Skin of body (tissue), 2 donors: ENCODE measurements around the gene KCNQ1. TPM values are rescaled to one million over a fixed set of nuclear protein-coding genes. Genes with fewer than 3 reads are reported as not detected.

ENCODE experiments used
- DNase-seq: peaks from one replicate; lab custom pipeline; 2025; lab: John Stamatoyannopoulos, UW
- total RNA-seq: library from RNA; depleted of rRNA; stranded (reverse); fragments of >200 nt; gene quantifications from one replicate; pipeline ENCODE4 v1.2.3, GENCODE V29; 2014

KCNQ1 gene
- total RNA-seq, 1 donor from 2014 or later, result 1.3 TPM

DNA sequence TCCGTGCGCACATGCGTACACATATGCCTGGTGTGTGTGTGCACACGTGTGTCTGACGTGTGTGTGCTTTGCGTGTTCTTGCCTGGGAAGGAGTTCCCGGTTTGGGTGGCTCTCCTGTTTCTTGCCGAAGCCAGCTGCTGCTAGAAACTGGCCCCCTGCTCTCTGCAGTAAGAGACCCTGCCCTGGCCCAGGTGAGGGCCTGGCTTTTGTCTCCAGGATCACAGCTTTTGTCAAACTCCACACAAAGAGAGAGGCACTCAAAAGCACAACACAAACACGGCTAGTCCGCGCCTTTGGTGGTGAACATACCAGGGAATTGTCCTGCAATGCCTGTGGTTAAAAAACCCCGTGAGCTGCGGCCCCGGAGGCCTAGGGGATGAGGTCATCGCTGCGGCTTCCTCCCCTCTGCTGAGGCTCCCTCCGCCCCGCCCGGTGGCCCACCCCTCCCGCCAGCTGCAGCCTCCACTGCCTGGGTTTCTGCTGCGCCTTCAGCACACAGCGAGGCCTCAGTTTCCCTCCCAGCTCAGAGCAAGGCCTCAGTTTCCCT is 88.9 kb downstream of the KCNQ1 start:
- peak; percentile 84 for DNase-seq

DNA sequence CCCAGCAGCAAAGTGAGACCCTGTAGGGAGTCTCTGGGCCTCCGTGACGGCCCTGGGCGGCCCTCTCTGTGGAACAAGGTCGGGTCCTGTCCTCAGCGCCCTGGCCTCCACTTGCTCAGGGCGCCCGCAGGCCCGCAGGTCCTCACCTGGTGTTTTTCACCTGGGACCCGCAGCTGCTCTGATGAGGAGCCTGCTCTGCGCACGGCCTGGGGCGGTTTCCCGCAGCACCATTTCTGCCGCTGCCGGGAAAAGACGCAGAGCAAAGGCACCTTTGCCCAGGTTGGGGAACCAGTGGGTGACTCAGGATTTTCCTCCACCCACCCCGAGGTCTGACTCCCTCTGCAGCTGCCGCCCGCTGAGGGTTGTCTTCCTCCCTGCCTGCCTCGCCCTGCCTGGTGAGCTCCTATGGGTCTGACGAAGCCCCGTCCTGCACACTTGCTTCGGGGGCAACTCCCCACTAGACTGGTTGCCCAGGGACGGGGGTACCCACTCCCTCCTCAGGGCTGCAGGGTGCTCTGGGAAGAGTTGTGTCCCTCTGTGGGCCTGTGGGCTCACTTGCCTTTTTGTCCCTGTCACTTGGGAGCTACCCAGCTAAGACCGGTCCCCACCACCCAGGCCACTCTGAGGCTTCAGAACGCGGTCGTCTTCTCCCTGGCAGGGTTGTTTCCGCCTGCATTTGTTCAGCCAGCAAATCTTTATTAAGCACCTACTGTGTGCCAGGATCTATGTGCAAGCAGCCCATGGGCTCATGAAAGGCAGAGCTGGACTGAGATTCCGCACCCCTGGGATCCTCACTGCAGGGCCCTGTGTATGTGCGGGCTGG is 89.5 kb downstream of the KCNQ1 start:
- no peak for DNase-seq

DNA sequence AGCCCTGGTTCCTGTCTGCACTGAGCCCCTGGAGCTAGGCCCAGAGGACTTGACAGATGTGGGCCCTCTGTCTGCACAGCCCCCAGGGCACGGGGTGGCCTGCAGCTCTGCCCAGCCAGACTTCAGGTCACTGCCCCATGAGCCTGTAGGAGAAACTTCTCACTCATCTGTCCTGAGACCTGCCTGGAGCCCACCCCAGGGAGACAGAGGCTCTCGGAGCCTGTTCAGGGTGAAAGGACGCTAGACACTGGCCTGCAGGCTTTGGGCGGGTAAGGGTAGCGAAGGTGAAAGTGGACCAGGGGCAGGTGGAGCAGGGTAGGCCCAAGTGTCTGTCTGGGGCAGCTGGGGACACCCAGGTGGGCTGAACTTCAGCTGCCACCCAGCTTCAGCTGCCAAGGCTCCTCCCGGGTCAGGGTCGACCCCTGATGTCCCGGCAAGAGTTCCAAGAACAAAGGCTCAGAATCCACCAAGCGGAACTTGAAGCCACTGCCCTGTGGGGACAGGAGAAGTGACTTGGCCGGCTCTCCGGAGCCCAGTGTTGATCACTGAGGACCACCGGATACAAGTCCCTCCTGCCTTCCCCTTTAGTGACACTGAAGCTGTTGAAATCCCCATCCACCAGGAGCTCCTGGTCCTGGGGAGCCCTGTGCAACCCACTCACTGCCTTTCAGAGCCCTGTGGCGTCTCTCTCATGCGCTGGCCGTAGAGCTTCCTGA is 90.3 kb downstream of the KCNQ1 start:
- DNase-seq, result no peak

DNA sequence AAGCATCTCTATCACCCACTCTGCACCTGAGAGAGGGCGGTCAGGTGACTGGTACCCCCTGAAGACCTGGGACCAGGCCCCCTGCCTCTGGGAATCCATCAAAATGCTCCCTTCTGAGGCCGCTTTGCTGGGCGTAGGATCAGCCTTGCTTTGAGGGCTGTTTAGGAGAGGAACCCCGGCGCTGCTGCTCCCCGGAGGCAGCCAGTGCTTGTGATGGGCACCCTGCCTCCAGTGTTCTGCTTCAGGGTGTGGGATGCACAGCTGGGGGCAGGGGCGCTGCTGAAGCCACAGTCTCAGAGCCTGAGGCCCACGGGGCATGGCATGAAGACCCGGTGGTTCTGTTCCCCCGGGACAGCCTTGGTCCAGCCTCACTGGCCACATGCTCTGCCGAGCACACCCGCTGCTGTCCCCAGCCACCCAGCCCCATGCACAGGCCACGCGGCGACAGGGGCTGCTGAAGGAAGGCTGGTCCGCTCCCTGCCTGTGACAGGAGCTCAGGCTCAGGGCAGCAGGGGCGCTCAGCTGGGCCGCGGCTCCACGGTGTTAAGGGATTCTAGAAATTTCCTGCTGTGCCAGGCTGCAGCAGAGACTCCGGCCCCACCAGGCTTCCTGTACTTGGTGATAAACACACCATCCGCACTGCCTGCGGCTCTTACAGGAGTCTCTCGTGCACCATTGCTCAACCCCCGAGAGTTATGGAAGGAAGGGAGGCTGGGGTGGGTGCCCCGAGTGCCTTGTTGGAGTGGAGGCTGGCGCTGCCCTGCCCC is 91.0 kb downstream of the KCNQ1 start:
- no peak for DNase-seq

DNA sequence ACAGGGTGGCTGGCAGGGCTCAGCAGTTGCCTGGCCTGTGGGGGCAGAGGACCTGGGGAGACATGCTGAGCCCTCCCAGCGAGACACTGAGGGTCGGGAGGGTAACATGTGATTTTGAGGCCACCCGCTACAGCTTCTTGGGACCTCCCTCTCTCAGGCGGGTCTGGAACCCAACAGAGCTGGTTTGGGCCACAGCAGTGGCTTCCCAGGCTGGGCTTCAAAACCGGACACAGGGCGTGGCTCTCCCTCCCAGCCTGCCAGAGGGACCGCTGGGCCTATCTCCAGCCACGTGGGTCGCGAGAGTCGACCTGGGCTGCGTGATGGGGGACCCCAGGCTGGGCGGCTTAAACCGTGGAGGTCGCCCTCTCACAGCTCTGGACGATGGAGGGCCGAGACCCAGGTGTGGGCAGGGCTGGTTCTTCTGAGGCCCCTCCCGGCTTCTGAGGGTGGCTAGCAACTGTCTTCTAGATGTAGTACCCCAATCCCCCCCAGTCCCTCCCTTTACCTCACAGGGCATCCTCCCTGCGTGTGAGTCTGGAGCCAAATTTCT is 91.7 kb downstream of the KCNQ1 start:
- no peak for DNase-seq

DNA sequence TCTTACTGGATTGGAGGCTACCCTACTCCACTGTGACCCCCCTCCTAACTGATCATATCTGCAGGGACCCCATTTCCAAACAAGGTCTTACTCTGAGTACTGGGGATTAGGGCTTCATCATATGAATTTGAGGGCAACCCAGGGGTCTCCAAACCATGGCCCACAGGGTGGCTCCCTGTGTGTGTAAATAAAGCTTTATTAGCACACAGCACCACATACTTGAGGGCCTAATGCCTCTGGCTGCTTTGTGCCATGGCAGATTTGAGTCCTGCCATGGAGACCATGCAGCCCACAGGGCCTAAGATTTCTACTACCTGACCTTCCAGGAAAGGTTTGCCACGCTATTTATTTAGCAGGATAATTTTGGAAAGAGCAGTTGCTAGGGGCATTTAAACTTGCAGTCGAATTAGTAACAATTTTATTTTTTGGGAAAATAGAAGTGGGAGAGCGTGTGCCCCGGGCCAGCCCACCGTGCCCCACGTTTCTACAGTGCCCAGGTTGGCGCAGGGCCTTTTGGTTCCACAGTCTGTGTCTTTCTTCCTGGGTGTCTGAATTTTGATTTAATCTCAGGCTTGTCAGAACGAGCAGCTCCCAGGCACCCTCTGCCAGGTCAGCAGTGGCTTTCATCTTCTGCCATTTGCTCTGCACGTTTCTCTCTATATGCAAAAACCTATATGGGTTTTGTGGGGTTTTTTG is 92.3 kb downstream of the KCNQ1 start:
- no peak for DNase-seq

DNA sequence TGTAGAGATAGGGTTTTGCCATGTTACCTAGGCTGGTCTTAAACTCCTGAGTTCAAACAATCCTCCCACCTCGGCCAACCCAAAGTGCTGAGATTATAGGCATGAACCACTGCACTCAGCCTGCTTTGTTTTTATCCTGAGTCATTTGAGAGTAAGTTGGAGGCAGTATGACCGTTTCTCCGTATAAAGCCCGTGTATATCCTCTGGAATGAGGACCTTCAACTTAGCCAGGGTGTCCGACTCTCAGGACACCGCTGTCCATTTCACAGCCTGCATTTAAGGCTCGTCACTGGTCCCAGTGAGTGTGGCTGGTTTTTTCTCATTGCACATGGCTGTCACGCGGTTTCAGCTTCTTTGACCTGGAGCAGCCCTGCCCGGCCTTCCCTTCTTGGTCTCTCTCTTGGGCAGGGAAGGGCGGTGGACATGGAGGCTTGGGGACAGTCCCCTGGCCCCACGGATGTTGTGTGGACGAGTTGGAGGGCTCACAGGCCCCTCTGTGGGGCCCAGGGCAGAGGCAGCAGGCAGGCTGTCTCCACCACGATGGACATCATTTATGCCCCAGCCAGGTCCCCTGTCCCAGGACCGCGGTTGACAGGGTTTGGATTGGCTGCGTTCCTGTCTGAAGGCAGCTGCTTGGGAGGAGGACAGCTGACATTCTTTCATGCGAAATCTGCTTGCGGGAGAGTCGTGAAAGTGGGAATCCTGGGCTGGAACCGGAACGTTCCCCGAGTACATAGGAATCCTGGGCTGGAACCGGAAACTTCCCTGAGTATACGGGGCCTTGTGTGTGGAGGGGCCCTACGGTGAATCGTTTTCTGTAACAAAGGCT is 93.3 kb downstream of the KCNQ1 start:
- no peak for DNase-seq

DNA sequence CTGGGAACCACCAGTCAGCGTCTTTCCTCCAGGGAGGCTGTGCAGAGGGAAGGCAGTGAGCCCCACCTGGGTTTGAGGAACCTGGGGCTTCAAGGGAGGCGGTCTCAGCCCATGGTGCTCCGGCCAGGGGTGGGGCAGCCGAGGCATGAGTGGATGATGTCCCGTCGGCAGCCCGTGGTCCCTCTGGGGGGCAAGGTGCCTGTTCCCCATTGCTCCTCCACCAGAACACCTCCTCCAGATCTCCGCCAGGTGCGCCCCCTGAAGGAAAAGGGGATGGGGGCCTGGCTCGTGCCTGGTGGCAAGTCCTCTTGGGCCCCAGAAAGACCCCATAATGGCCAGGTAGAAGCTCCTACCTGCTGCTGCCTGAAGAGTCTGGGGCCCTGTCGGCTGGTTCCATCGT is 94.1 kb downstream of the KCNQ1 start:
- no peak for DNase-seq

DNA sequence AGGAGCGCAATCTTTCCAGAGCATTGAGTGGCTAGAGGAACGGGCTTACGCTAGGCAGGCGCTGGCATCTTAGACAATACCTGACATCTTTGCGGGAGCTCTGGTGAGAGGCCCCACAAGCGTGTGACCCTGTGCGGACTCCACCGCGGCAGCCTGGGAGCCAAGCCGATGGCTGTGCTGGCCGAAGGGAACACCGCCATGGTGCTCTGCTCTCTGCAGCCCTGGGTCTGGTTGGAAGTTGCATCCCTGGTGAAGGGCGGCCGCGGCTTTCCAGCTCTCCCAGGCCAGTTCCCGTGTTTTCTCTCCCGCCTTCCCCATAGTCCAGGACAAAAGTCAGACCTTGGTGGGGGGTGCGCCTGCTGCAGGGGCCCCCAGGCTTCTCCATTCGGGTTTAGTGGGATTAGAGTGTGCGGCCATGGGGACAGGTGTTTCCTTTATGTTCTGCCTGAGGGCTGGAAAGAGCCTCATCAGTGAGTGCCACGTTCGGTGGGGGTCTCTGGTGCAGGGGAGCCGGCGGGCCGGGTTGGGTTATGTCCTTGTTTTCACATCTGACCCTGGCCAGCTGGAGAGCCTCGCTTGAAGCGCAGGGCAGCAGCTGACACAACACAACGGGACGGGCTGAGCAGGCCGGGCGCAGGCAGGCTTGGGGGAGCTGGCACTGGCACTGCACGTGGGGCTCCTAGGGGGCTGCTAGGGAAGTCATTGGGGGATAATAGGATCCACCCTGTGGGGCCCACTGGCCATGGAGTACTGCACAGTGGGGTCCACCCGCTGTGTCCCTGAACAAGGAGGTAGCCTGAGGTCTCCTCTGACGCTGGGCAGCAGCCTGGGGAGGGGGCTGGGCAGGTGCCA is 94.8 kb downstream of the KCNQ1 start:
- no peak for DNase-seq

DNA sequence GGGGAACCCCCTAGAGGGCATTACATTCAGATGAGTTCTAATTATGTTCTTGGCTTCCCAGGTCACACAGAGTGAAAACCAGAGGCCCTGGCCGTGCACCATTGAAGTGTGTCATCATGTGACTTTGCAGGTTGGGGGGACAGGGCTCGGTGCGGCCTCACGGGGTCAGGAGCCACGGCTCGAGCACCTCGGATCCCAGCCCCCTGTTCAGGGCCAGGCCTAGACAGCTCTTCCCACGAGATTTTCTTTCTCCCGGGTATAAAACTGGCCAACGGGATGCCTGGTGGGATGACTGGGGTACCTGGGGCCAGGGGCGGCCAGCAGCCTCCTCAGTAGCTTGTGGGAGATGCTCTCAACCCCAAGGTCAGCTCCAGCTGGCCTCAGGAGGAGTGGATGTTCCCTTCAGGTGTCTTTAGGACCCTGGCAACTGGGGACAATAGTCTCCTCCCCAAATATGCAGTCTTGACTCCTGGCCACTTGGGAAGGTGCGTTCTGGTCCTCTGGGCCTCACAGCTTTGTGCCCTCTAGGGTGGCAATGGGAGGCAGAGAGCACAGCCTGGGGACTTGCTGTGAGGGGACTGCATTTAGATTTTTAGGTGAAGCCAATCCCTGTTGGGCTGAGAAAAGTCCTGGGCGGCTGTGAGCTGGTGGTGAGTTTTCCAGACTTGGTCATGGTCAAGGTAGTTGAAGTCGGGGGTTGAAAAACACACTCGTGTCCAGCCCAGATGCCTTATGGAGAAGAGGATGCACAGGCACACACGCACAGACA is 95.6 kb downstream of the KCNQ1 start:
- DNase-seq, result no peak

DNA sequence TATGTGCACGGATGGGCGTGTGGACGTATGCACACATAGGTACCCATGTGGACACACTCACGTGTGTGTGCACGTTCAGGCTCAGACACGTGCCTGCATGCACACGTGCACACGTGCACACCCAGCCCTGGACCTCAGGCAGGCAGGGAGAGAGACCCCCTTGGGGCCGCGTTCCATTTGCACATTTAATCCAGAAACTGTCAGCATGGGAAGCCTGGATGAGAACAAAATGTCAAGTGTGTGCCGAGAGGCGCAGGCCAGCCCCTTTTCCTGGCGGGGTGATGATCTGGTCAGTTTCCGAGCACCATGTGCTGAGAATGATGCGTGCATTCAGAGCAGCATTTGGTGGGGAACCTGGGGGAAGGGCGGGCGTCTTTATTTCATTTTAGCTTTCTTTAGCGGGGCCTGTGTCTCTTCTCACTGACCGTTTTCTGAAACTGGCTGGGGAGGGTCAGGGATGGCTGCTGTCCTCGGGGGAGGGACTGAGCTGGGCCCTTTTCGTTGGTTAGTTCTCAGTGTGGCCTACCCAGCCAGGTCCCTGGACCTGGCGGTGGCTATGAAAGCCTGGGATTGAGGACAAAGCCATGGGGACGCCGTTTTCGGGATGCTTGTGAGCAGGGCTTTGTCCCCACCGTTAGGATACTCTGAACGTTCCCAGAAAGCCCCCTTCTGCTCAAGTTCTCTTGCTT is 96.3 kb downstream of the KCNQ1 start:
- no peak for DNase-seq

DNA sequence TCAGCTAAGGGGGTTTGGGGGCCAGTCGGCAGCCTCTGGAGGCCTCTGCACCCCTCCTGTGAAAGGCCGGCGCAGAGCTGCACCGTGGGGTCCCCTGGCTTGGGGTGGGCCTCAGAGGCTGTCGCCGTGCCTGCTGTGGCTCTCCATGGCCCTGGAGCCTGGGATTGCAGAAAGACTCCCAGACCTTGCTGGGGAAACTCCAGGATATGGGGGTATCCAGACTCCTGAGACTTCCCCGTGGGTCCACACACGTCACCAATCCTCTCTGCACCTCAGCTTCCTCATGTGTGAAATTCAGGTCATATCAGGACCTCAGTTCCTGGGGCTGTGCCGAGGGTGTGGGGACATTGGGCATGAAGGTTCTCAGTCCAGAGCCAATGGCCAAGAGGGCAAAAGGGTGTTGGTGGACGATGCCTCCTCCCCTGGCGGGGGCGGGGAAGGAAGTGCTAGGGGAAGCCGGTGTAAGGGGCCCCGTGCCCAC is 97.1 kb downstream of the KCNQ1 start:
- no peak for DNase-seq

DNA sequence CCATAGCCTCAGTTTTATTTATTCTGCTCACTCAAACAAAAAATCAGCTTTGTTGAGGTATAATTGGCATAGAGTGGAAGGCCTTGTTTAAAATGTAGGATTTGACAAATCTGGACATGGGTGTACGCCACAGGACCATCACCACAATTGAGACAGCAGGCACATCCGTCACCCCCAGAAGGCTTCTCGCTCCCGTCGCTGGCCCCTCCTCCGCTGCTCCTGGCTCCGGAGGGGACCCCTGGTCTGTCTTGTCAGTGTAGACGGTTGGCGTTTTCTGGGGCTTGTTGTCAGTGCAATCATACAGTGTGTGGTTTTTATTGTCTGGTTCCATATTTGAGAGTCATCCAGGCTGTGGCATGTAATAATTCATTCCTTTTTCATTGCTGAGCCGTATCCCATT is 97.6 kb downstream of the KCNQ1 start:
- no peak for DNase-seq

DNA sequence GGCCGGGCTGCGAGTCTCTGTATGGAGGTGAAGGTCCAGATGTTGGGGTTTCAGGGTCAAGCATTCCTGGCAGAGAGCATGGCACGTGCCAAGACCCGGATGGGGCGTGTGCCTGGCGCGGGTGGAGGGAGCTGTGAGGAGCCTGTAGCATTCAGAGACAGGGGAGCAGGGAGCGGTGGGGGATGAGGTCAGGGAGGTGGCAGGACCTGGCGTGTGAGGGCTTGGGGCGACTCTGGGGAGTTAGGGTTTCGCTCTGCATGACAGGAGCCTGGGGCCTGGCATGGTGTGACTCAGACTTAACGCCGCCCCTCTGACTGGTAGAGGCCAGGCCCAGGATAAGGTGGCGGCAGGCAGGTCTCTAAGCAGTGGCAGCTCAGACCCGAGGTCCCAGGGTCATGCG is 103.0 kb downstream of the KCNQ1 start:
- DNase-seq, result no peak

DNA sequence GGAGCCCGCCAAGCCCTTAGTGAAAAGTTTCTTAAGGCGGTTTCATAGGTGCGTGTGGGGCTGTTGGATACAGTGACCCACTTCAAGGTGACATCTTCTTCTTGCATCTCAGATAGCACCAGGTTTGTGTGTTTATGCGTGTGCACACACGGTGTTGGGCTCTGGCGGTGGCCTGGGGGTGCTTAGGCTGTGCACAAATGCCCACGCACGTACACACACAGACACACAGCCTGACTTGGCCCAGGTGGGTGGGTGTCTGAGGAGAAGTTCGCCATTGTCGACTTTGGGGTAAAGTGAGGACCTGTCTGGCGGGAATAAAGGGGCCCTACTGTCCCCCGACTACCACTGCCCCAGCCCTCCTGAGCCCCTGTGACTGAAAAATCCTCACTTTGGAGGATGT is 103.8 kb downstream of the KCNQ1 start:
- DNase-seq, result no peak

DNA sequence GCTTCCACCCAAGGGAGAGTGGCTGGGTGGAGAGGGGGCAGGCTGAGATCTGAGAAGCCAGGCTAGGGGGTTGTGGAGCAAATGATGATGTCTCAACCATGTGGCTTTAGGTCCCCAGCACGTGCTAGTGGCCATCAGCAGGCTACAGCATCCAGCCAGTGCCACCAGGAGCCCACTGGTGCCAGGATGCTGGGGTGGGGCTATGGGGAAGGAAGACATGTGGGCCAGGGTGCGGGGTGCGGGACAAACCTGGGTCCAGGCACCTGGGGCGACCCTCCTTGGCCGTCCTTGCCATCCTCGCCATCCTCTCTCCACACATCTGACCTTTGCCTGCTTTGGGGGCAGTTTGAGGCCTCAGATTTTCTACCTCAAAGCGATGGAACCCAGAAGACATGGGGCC is 104.3 kb downstream of the KCNQ1 start:
- no peak for DNase-seq

DNA sequence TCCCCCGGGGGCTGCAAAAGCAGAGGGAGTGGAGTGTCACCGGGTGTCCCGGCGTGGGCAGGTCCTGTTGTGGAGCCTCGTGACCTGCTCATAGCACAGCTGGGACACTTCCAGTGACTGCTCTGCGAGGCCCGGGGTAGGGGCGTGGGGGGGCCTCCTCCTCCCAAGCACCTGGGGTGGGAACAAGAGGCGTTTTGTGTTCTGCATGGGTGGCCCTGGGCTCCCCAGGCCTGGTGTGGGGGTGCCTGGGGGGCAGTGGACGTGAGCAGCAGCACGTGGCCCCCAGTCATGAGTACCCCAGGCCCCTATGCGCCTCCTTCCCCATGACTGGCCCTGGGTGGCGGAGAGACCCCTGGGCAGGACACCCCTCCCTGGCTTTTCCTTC is 104.7 kb downstream of the KCNQ1 start:
- no peak for DNase-seq
